Lung (tissue), 12 donors: Measurements from ENCODE around the gene ENO4. TPM values are rescaled to one million over a fixed set of nuclear protein-coding genes. Genes with fewer than 3 reads are reported as not detected.

Source experiments
- ATAC-seq: fragments of 200-7000 bp; cut with Tn5 transposase; one replicate; pipeline ENCODE4 v1.9.1; 2020; ENCODE audit warnings: moderate number of reproducible peaks; ENCODE audit not compliant: insufficient read depth, low FRiP score
- DNase-seq, 3 donors: peaks; one replicate each; pipeline ENCODE4 v3.0.0-alpha.2; 2013 to 2017
- H3K27ac ChIP-seq, 2 donors: one replicate each; pipeline ENCODE4 v1.5.1; 2013; ENCODE audit warnings: mild to moderate bottlenecking in 2 of 2, moderate library complexity in 2 of 2, control low read depth in 1 of 2, inconsistent platforms in 1 of 2, low read depth in 1 of 2, low read length in 1 of 2
- H3K27me3 ChIP-seq, 3 donors: one replicate each; pipeline ENCODE4 v1.5.1; 2013; ENCODE audit warnings: low read length in 2 of 3; ENCODE audit not compliant: control insufficient read depth in 3 of 3, insufficient read depth in 3 of 3
- H3K36me3 ChIP-seq, 4 donors: one replicate each; pipeline ENCODE4 v1.5.1; 2013; ENCODE audit warnings: low read length in 4 of 4, mild to moderate bottlenecking in 1 of 4, moderate library complexity in 1 of 4; ENCODE audit not compliant: control insufficient read depth in 4 of 4, insufficient read depth in 4 of 4
- H3K4me1 ChIP-seq, 5 donors: one replicate each; pipeline ENCODE4 v1.5.1; 2013; ENCODE audit warnings: low read length in 5 of 5, mild to moderate bottlenecking in 2 of 5, moderate library complexity in 1 of 5; ENCODE audit not compliant: control insufficient read depth in 5 of 5, insufficient read depth in 5 of 5
- H3K4me3 ChIP-seq: one replicate; pipeline ENCODE4 v1.5.1; 2013; ENCODE audit warnings: mild to moderate bottlenecking, control low read depth, moderate library complexity
- H3K9ac ChIP-seq, 2 donors: one replicate each; pipeline ENCODE4 v1.5.1; 2013; ENCODE audit warnings: low read length in 2 of 2, control low read depth in 1 of 2; ENCODE audit not compliant: insufficient read depth in 1 of 2
- H3K9me3 ChIP-seq, 4 donors: one replicate each; pipeline ENCODE4 v1.5.1; 2013; ENCODE audit warnings: low read length in 3 of 4, mild to moderate bottlenecking in 1 of 4, moderate library complexity in 1 of 4; ENCODE audit not compliant: control insufficient read depth in 4 of 4, insufficient read depth in 3 of 4
- CTCF ChIP-seq: IDR thresholded peaks from 2 replicates; pipeline ENCODE4 v1.5.1; 2012; ENCODE audit warnings: mild to moderate bottlenecking; ENCODE audit errors: control extremely low read depth, extremely low read depth
- WGBS, 2 donors: extraction: QIAGEN DNeasy Blood & Tissue Kit; methylation state at CpG; one replicate each; pipeline ENCODE4 v1.1.7; 2013; 5-methylcytosine and 5-hydroxymethylcytosine counted together
- polyA plus RNA-seq, 2 donors: library from polyadenylated mRNA; stranded (reverse); fragments of 200-250 nt; gene quantifications; one replicate each; pipeline ENCODE4 v1.2.1, GENCODE V29; 2013
- total RNA-seq, 2 donors: library from RNA; depleted of rRNA in 1 of 2; stranded (reverse); fragments of >200 nt in 1 of 2; gene quantifications; one replicate each; pipeline ENCODE4 v1.2.1, GENCODE V29; 2014 to 2021
- donor health status: control.
- donor health status: control.
- donor health status: Bipolar disorder and iron deficiency.
- donor health status: healthy.
- donor health status: DM: yes; HTN: yes; CAD: no.

The ENO4 gene
- total and polyA plus RNA-seq, 4 donors: 0.69 to 4.3 (median 2.0) TPM

- ATAC-seq (no peak), DNase-seq (no peak)
- H3K9ac ChIP-seq: no peak overlapping the region
- no peak overlapping the region for H3K27ac ChIP-seq
- H3K9me3 ChIP-seq: peaks cover 0 to 5% (median 0%) of the 10 kb centered on the region in 4 donors
- no peaks in the 10 kb centered on the region for H3K4me1 ChIP-seq
- 63 to 72% methylated on average over 7 of the region's 7 CpGs for WGBS, 2 donors
- no peaks in the 10 kb centered on the region for H3K36me3 ChIP-seq
- no peak overlapping the region for H3K4me3 ChIP-seq
- peaks cover 0 to 3% (median 2%) of the 10 kb centered on the region in 3 donors for H3K27me3 ChIP-seq
- no peak for TF ChIP-seq CTCF
Observed at GRCh38 chr10:116825901-116826300, 23.4 kb upstream of the ENO4 start.

- DNase-seq (no peak), ATAC-seq (no peak)
- no peaks in the 10 kb centered on the region for H3K4me1 ChIP-seq
- no peak for TF ChIP-seq CTCF
- H3K27me3 ChIP-seq: peaks cover 0 to 2% (median 0%) of the 10 kb centered on the region in 3 donors
- H3K9me3 ChIP-seq: no peaks in the 10 kb centered on the region
- no peak overlapping the region for H3K4me3 ChIP-seq
- 86 to 90% methylated on average over 7 of the region's 7 CpGs for whole genome bisulfite sequencing, 2 donors
- no peak overlapping the region for H3K9ac ChIP-seq
- H3K27ac ChIP-seq: no peak overlapping the region
- H3K36me3 ChIP-seq: no peaks in the 10 kb centered on the region
Observed at GRCh38 chr10:116826803-116827202, 22.5 kb upstream of the ENO4 start.

- DNase-seq: no peak
- no peak for TF ChIP-seq CTCF
- no peak for ATAC-seq
Observed at GRCh38 chr10:116827214-116827671, 22.1 kb upstream of the ENO4 start.

GRCh38 chr10:116828116-116828515 is 21.2 kb upstream of the ENO4 start:
- Histone ChIP-seq H3K27me3 (peaks cover 0 to 2% (median 0%) of the 10 kb centered on the region in 3 donors), H3K9me3 (no peaks in the 10 kb centered on the region), H3K27ac (no peak overlapping the region), H3K4me3 (no peak overlapping the region), H3K36me3 (no peaks in the 10 kb centered on the region), H3K4me1 (no peaks in the 10 kb centered on the region), H3K9ac (no peak overlapping the region)
- DNase-seq (no peak), ATAC-seq (no peak)
- no peak for TF ChIP-seq CTCF
- 12 to 61% methylated on average over 2 of the region's 2 CpGs for WGBS, 2 donors

More at GRCh38 chr10:116827214-116827671, 22.1 kb upstream of the ENO4 start:
- H3K27ac ChIP-seq: no peak overlapping the region
- H3K9me3 ChIP-seq: no peaks in the 10 kb centered on the region
- no peaks in the 10 kb centered on the region for H3K36me3 ChIP-seq
- WGBS, 2 donors: 88 to 97% methylated on average over 11 of the region's 11 CpGs
- no peak overlapping the region for H3K4me3 ChIP-seq
- H3K9ac ChIP-seq: no peak overlapping the region
- H3K4me1 ChIP-seq: no peaks in the 10 kb centered on the region
- H3K27me3 ChIP-seq: peaks cover 0 to 2% (median 0%) of the 10 kb centered on the region in 3 donors
